Ovary (tissue), 9 donors: ENCODE results near the gene TP53I13. TPM values are rescaled to one million over a fixed set of nuclear protein-coding genes. Genes with fewer than 3 reads are reported as not detected.

ENCODE experiments used
- DNase-seq, 5 donors: peaks; one replicate each; pipeline ENCODE4 v3.0.0-alpha.2; 2019 to 2020
- H3K27ac ChIP-seq, 2 donors: fragments of 200-600 bp; one replicate each; pipeline versions ENCODE4 v1.5.1 to v1.8.0; 2019 to 2022
- H3K27me3 ChIP-seq: fragments of 200-600 bp; one replicate; pipeline ENCODE4 v1.8.0; 2022
- H3K36me3 ChIP-seq: fragments of 200-600 bp; sonication (generic); one replicate; pipeline ENCODE4 v1.5.1; 2019
- H3K4me1 ChIP-seq: one replicate; pipeline ENCODE4 v1.8.1; 2013; ENCODE audit warnings: mild to moderate bottlenecking, moderate library complexity; ENCODE audit not compliant: insufficient read depth
- H3K4me3 ChIP-seq: fragments of 200-600 bp; sonication (generic); one replicate; pipeline ENCODE4 v1.5.1; 2017
- H3K9me3 ChIP-seq, 2 donors: fragments of 200-600 bp in 1 of 2; sonication (generic) in 1 of 2; one replicate each; pipeline versions ENCODE4 v1.5.1 to v1.8.1; 2013 to 2019; ENCODE audit warnings: mild to moderate bottlenecking in 1 of 2, moderate library complexity in 1 of 2
- EP300 ChIP-seq: sonication (generic); formaldehyde crosslinking; IDR thresholded peaks from one replicate; pipeline ENCODE4 v1.6.1; 2017; ENCODE audit warnings: antibody characterized with exemption
- POLR2A ChIP-seq: fragments of 450-650 bp; IDR thresholded peaks from one replicate; pipeline ENCODE4 v1.6.1; 2017; ENCODE audit warnings: antibody characterized with exemption, mild to moderate bottlenecking, moderate library complexity
- whole genome bisulfite sequencing, 3 donors: extraction: QIAGEN DNeasy Blood & Tissue Kit in 1 of 3; methylation state at CpG; one replicate each; pipeline versions ENCODE4 v1.1.5 to v1.1.7; 2013 to 2017; 5-methylcytosine and 5-hydroxymethylcytosine counted together
- intact Hi-C, 4 donors: fragments of 100-400 bp; cut with DNase I; formaldehyde crosslinking; loops; one replicate each; pipeline versions ENCODE4 v1.11.0 to v1.15.1; 2022 to 2023
- polyA plus RNA-seq, 2 donors: library from polyadenylated mRNA; stranded (reverse); fragments of 200-250 nt in 1 of 2; fragments of 350-450 nt in 1 of 2; fragmentation: Illumina TruSeq in 1 of 2; extraction: RNeasy Lipid Tissue Mini Kit (QIAGEN cat#74804) in 1 of 2; gene quantifications; one replicate each; pipeline ENCODE4 v1.2.3, GENCODE V29; 2013 to 2014
- total RNA-seq, 7 donors: library from RNA; depleted of rRNA in 2 of 7; stranded (reverse); fragments of >200 nt in 2 of 7; fragmentation: NEBNext Ultra II Directional in 3 of 7; extraction: Animal tissue kit (Norgen Biotek cat#: 25700) in 3 of 7; gene quantifications; one replicate each; pipeline versions ENCODE4 v1.1.0 to v1.2.4, GENCODE V29; 2016 to 2023
- TF ChIP-seq, protein P1 (sequence below), 3 donors: fragments of 450-650 bp in 2 of 3; fragments of 200-600 bp in 1 of 3; IDR thresholded peaks; one replicate each; pipeline versions ENCODE4 v1.5.1 to v1.8.0; 2016 to 2022; ENCODE audit warnings: antibody characterized with exemption in 3 of 3, mild to moderate bottlenecking in 1 of 3
- donor health status: DM: no; HTN: no; CAD: no; lungs with moderate emphysema.
- donor health status: DM: no; HTN: no; CAD: no.
- donor health status: Bipolar disorder and iron deficiency.
- donor health status: DM: yes; HTN: yes; CAD: no.
- donor health status: DM: no; HTN: no; CAD: no.
- donor health status: DM: yes; HTN: yes; CAD: no.

Gene TP53I13
- total and polyA plus RNA-seq, 9 donors = 2.2 to 49.5 (median 41.3) TPM

DNA sequence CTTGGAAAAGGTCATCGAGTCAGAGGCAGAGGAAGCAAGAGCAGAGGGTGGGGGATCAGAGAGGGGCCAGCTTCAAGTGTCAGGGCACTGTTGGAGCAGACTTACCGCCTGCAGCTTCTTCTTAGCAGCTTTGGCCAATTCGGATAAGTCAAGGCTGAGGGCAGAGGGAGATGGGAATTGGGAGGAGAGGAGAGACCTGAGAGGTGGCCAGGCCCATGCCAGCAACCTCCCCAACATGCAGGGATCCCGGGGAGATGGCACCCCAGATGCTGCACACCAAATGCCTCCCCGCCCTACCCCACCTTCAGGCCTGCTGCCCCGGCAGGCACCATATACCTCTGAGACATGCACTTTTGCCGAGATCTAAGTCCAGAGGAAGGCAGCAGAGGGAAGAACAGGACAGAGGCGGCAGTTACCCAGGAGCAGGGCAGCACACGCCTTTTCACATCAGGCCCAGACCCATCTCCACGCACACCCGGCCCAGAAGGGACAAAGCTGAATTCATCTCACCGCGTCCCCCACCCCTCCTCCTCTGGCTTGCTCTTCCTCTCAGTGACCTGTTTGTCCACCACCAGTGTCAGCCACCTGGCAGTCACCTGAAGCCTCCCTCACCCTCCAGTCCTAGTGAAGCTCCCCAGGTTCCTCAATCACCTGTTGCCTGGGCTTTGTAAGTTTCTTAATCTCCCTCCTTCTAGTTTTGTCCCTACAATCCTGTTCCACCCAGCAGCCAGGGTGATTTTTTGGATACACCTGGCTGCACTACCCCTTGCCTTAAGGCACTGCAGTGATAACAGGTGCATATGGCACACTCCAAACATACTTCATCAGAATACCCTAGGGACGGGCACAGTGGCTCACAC is 10.4 kb downstream of the TP53I13 start:
- H3K27ac ChIP-seq = no peak overlapping the region
- intact Hi-C loops = no loop called here
- peaks cover 3% of the 10 kb centered on the region for H3K4me1 ChIP-seq
- TF ChIP-seq POLR2A = no peak
- TF ChIP-seq, protein P1, sequence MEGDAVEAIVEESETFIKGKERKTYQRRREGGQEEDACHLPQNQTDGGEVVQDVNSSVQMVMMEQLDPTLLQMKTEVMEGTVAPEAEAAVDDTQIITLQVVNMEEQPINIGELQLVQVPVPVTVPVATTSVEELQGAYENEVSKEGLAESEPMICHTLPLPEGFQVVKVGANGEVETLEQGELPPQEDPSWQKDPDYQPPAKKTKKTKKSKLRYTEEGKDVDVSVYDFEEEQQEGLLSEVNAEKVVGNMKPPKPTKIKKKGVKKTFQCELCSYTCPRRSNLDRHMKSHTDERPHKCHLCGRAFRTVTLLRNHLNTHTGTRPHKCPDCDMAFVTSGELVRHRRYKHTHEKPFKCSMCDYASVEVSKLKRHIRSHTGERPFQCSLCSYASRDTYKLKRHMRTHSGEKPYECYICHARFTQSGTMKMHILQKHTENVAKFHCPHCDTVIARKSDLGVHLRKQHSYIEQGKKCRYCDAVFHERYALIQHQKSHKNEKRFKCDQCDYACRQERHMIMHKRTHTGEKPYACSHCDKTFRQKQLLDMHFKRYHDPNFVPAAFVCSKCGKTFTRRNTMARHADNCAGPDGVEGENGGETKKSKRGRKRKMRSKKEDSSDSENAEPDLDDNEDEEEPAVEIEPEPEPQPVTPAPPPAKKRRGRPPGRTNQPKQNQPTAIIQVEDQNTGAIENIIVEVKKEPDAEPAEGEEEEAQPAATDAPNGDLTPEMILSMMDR (IDR thresholded peaks at IDR 0.05) = no peak
- TF ChIP-seq EP300 = no peak
- peak in 2 of 5 donors; percentile 9 to 26 for DNase-seq
- no peak overlapping the region for H3K4me3 ChIP-seq
- no peaks in the 10 kb centered on the region for H3K36me3 ChIP-seq
- no peaks in the 10 kb centered on the region for H3K27me3 ChIP-seq
- no peaks in the 10 kb centered on the region for H3K9me3 ChIP-seq
- WGBS, 3 donors = 86 to 91% (median 88%) methylated on average over 14 of the region's 14 CpGs

DNA sequence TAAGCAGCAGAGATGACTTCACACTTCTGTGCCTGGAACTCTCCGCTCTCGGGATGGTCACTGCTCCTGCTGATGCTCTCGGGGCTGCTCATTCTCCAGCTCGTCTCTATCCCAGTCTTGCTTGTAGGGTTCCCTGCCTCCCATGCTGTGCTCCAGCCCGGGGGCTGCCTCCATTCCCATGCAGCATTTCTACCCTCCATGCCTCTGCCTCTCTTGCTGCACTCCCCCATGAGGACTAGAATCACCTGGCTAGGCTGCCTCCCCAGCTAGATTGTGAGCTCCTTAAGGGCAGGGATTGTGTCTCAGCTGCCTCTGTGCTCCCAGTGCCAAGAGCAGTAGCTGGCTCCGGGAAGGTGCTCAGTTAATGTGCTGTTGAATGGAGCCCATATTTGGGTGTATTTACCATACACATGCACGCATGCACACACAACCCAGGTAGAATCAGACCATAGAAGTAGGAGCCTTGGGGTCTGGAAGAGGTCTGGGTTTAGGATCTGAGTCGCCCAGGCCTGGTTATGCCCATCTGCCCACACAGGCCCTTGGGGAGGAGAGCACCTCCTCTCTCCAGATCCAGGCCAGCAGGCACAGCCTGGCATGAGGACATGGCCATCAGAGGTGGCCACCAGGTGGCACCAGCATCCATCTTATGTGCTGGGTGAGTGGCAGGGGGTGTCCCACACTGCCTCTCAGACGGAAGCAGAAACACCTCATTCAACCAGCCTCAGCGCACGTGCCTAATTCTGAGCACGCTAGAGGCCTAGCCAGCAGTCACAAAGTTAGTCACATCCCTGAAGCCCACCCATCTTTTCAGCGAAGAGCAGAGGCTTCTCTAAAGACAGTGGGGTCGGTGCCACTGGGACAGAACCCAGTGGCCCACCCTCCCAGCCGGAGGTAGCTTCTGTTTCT is 11.6 kb downstream of the TP53I13 start:
- WGBS, 3 donors = 62 to 69% (median 65%) methylated on average over 15 of the region's 15 CpGs
- Histone ChIP-seq H3K4me1 (peaks cover 3% of the 10 kb centered on the region), H3K36me3 (no peaks in the 10 kb centered on the region), H3K27ac (no peak overlapping the region), H3K9me3 (no peaks in the 10 kb centered on the region), H3K27me3 (no peaks in the 10 kb centered on the region), H3K4me3 (no peak overlapping the region)
- TF ChIP-seq EP300 (no peak), POLR2A (peak; percentile 8)
- TF ChIP-seq, protein P1 (IDR thresholded peaks at IDR 0.05) = peak in 2 of 3 donors; percentile 77 to 81
- intact Hi-C loops = loop anchor here in 1 of 4 donors (10.0 kb wide), 1 partner anchor 345 kb away; no protein-coding TSS in a partner anchor
- DNase-seq = peak; percentile 70 to 88 (median 84)

DNA sequence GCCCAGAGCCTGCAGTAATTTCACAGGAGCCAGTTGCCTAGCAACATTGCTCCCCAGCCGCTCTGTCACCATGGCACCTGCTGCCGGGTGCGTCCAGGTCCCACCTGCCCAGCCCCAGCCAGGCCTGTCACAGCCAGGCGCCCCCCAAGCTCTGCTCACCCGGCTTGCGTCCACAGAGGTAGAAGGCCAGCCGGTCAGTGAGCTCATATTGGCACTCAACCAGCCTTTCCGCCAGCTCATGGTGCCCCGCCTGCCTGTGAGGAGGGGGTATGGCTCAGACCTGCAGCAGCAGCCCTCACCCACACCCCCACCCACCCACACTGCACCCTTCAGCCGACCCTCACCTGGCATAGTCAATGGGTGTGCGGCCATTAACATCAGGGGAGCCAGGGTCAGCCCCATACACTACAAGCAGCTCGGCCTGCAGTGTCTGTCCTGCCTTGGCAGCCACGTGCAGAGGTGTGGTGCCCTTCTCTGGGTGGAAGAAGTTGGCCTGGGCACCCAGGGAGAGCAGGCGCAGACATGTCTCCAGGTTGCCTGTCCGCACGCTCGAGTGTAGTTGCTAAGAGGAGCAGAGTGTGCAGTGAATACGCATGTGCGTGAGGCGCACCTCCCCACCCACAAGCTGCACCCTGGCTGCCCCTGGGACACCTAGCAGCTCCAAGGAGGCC is 13.2 kb downstream of the TP53I13 start:
- Histone ChIP-seq H3K27ac (no peak overlapping the region), H3K4me1 (peaks cover 6% of the 10 kb centered on the region), H3K36me3 (no peaks in the 10 kb centered on the region), H3K4me3 (no peak overlapping the region), H3K27me3 (no peaks in the 10 kb centered on the region), H3K9me3 (no peaks in the 10 kb centered on the region)
- intact Hi-C loops = loop anchor here in 1 of 4 donors (10.0 kb wide), 1 partner anchor 343 kb away; no protein-coding TSS in a partner anchor
- WGBS, 3 donors = 88% methylated on average over 16 to 20 of the region's 20 CpGs
- TF ChIP-seq POLR2A = no peak
- TF ChIP-seq EP300 = no peak
- TF ChIP-seq, protein P1 (IDR thresholded peaks at IDR 0.05) = no peak
- DNase-seq = peak in 2 of 5 donors; percentile 8 to 22

DNA sequence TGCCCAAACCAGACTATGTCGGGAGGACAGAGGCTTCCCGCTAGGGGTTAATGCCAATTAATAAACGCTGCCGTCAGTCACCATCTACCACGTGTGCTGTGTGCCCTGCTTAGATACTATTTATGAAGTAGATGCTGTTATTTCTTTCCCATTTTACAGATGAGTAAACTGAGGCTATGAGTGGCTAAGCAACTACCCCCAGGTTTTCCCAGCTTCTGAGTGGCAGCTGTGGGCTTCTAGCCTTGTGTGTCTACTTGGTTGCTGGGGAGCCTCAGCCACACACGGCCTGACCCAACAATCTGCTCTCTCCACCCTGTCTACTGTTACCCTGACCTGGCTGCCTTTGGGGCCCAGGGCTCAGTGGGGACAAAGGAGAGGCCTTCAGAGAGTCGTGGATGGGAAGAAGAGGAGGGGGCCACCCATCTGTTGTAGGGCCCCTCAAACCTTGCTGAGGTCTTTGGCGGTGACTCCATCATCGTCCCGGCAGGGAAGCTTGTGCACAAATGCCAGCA is 13.8 kb downstream of the TP53I13 start:
- no peak for DNase-seq
- Histone ChIP-seq H3K27me3 (no peaks in the 10 kb centered on the region), H3K4me3 (no peak overlapping the region), H3K4me1 (peaks cover 8% of the 10 kb centered on the region), H3K9me3 (no peaks in the 10 kb centered on the region), H3K36me3 (no peaks in the 10 kb centered on the region), H3K27ac (no peak overlapping the region)
- TF ChIP-seq, protein P1 (IDR thresholded peaks at IDR 0.05) = no peak
- TF ChIP-seq POLR2A (no peak), EP300 (no peak)
- intact Hi-C loops = loop anchor here in 1 of 4 donors (10.0 kb wide), 1 partner anchor 342 kb away; no protein-coding TSS in a partner anchor
- WGBS, 3 donors = 74 to 81% (median 79%) methylated on average over 10 of the region's 10 CpGs
